ENCODE measurements around the gene SERINC5. TPM values are rescaled to one million over a fixed set of nuclear protein-coding genes. Genes with fewer than 3 reads are reported as not detected.
A peak's percentile ranks its signal among the peaks of the same experiment; 100 is the strongest.
"Not testable (repeated sequence)": the region's sequence is repeated elsewhere in the genome, so short reads cannot be mapped to it uniquely, and the experiment has no call there.

SERINC5 gene
- total RNA-seq, 1 experiment from 2014 or later, result 5.7 TPM

GRCh38 chr5:80093796-80094195 lies 162.1 kb downstream of the SERINC5 start:
- CTCF ChIA-PET, result interaction anchor here (0.6 kb wide), 1 partner anchor 213 kb away, joined by 4 read pairs; no protein-coding TSS in a partner anchor
- no peaks in the 10 kb centered on the region for H3K79me2 ChIP-seq (ENCODE audit: low read length)
- BruUV-seq (replicated peaks), result no TSS peak
- ATAC-seq (no peak), DNase-seq (no peak)
- H3K36me3 ChIP-seq (ENCODE audit: low read depth, low read length), result no peaks in the 10 kb centered on the region
- H3K27ac ChIP-seq (ENCODE audit: low read length), result no peak overlapping the region
- no peaks in the 10 kb centered on the region for H3K4me1 ChIP-seq (ENCODE audit: insufficient read depth, low read length)
- H3K4me2 ChIP-seq (ENCODE audit: low read length), result no peak overlapping the region
- no peak overlapping the region for H2AFZ ChIP-seq (ENCODE audit: low read length)
- POLR2A ChIA-PET (ENCODE audit: unreplicated experiment), result no interaction called here
- no peaks in the 10 kb centered on the region for H3K9me2 ChIP-seq (replicated peaks; ENCODE audit: low read length)
- intact Hi-C loops (cut with micrococcal nuclease), result loop anchor here (5.0 kb wide), 1 partner anchor 84 kb away; no protein-coding TSS in a partner anchor
- no peaks in the 10 kb centered on the region for H4K20me1 ChIP-seq (ENCODE audit: low read length)
- H3K27me3 ChIP-seq (ENCODE audit: low read length), result no peaks in the 10 kb centered on the region
- H3F3A ChIP-seq (ENCODE audit: low read length, unreplicated experiment), result no peaks in the 10 kb centered on the region
- TF ChIP-seq, protein P1, sequence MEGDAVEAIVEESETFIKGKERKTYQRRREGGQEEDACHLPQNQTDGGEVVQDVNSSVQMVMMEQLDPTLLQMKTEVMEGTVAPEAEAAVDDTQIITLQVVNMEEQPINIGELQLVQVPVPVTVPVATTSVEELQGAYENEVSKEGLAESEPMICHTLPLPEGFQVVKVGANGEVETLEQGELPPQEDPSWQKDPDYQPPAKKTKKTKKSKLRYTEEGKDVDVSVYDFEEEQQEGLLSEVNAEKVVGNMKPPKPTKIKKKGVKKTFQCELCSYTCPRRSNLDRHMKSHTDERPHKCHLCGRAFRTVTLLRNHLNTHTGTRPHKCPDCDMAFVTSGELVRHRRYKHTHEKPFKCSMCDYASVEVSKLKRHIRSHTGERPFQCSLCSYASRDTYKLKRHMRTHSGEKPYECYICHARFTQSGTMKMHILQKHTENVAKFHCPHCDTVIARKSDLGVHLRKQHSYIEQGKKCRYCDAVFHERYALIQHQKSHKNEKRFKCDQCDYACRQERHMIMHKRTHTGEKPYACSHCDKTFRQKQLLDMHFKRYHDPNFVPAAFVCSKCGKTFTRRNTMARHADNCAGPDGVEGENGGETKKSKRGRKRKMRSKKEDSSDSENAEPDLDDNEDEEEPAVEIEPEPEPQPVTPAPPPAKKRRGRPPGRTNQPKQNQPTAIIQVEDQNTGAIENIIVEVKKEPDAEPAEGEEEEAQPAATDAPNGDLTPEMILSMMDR (conservative IDR thresholded peaks at IDR 0.05; ENCODE audit: low read depth, low read length), result no peak
- no peak for TF ChIP-seq EZH2 (IDR thresholded peaks at IDR 0.05; ENCODE audit: low read length, unreplicated experiment)
- H3K9ac ChIP-seq (ENCODE audit: low read length), result no peak overlapping the region
- H3K9me3 ChIP-seq (ENCODE audit: low read length), result no peaks in the 10 kb centered on the region
- no peak overlapping the region for H3K4me3 ChIP-seq (ENCODE audit: low read length)

GRCh38 chr5:80092486-80093107 lies 163.3 kb downstream of the SERINC5 start:
- no peaks in the 10 kb centered on the region for H3K4me1 ChIP-seq (ENCODE audit: insufficient read depth, low read length)
- no peak for DNase-seq
- H3K27ac ChIP-seq (ENCODE audit: low read length), result no peak overlapping the region
- H4K20me1 ChIP-seq (ENCODE audit: low read length), result no peaks in the 10 kb centered on the region
- H3K4me3 ChIP-seq (ENCODE audit: low read length), result no peak overlapping the region
- CTCF ChIA-PET, result interaction anchor here (1.2 kb wide), 2 partner anchors 9 to 34 kb away, joined by 3 to 13 read pairs; no protein-coding TSS in a partner anchor
- H3K36me3 ChIP-seq (ENCODE audit: low read depth, low read length), result no peaks in the 10 kb centered on the region
- H3K9me2 ChIP-seq (replicated peaks; ENCODE audit: low read length), result no peaks in the 10 kb centered on the region
- POLR2A ChIA-PET (ENCODE audit: unreplicated experiment), result no interaction called here
- H3K79me2 ChIP-seq (ENCODE audit: low read length), result no peaks in the 10 kb centered on the region
- no TSS peak for BruUV-seq (replicated peaks)
- no peak overlapping the region for H3K4me2 ChIP-seq (ENCODE audit: low read length)
- intact Hi-C loops (cut with micrococcal nuclease), result loop anchor here (5.0 kb wide), 1 partner anchor 85 kb away; no protein-coding TSS in a partner anchor
- ATAC-seq, result no peak
- H3K27me3 ChIP-seq (ENCODE audit: low read length), result no peaks in the 10 kb centered on the region
- TF ChIP-seq EZH2phosphoT487 (IDR thresholded peaks at IDR 0.05; ENCODE audit: borderline replicate concordance, low read length), result no peak
- TF ChIP-seq, protein P1 (conservative IDR thresholded peaks at IDR 0.05; ENCODE audit: low read depth, low read length), result no peak
- TF ChIP-seq EZH2 (IDR thresholded peaks at IDR 0.05; ENCODE audit: low read length, unreplicated experiment), result no peak
- no peak overlapping the region for H3K9ac ChIP-seq (ENCODE audit: low read length)
- H2AFZ ChIP-seq (ENCODE audit: low read length), result 0 out of 2 replicates have a peak overlapping the region, but pooled peaks have one; percentile 64
- H3F3A ChIP-seq (ENCODE audit: low read length, unreplicated experiment), result no peaks in the 10 kb centered on the region
- H3K9me3 ChIP-seq (ENCODE audit: low read length), result no peaks in the 10 kb centered on the region

GRCh38 chr5:80091792-80092192 lies 164.1 kb downstream of the SERINC5 start:
- H3K27me3 ChIP-seq (ENCODE audit: low read length); H3K36me3 ChIP-seq (ENCODE audit: low read depth, low read length); H3K9me2 ChIP-seq (replicated peaks; ENCODE audit: low read length); H3K9ac ChIP-seq (ENCODE audit: low read length); H3F3A ChIP-seq (ENCODE audit: low read length, unreplicated experiment); H3K4me1 ChIP-seq (ENCODE audit: insufficient read depth, low read length); H3K27ac ChIP-seq (ENCODE audit: low read length); H4K20me1 ChIP-seq (ENCODE audit: low read length); H3K4me3 ChIP-seq (ENCODE audit: low read length); BruUV-seq (replicated peaks); H3K9me3 ChIP-seq (ENCODE audit: low read length); H3K79me2 ChIP-seq (ENCODE audit: low read length): not testable (repeated sequence)
- DNase-seq, result peak; percentile 52
- TF ChIP-seq, protein P1 (conservative IDR thresholded peaks at IDR 0.05; ENCODE audit: low read depth, low read length), result peak; percentile 68
- peak; percentile 63 for ATAC-seq
- CTCF ChIA-PET, result interaction anchor here (0.6 to 1.9 kb wide), 9 partner anchors 9 to 579 kb away, joined by 3 to 40 read pairs (median 4); partner anchors contain the start of gene SERINC5
- peak overlapping the region; percentile 27; the same call in 1 of the 2 replicates for H3K4me2 ChIP-seq (ENCODE audit: low read length)
- peak overlapping the region; percentile 64; the same call in 1 of the 2 replicates for H2AFZ ChIP-seq (ENCODE audit: low read length)
- intact Hi-C loops (cut with micrococcal nuclease), result loop anchor here (1.0 to 5.0 kb wide), 3 partner anchors 86 to 216 kb away; no protein-coding TSS in a partner anchor
- POLR2A ChIA-PET (ENCODE audit: unreplicated experiment), result interaction anchor here (0.6 to 0.7 kb wide), 2 partner anchors 175 to 188 kb away, joined by 3 to 6 read pairs; no protein-coding TSS in a partner anchor
